SU-DHL-6 (cell line): ENCODE data around the gene MGP.

Experiments used
- EZH2phosphoT487 ChIP-seq: fragments of 200-600 bp; sonication (generic), shearing (Covaris generic); conservative IDR thresholded peaks from 2 replicates; pipeline ENCODE4 v1.6.1; 2018; ENCODE audit warnings: mild to moderate bottlenecking, antibody characterized with exemption, low read length, moderate library complexity, mixed read lengths
- TF ChIP-seq, protein P1 (sequence below): fragments of 200-600 bp; sonication (generic); IDR thresholded peaks from one replicate; pipeline ENCODE4 v1.5.1; 2017; ENCODE audit warnings: antibody characterized with exemption, mild to moderate bottlenecking, low read length, moderate library complexity; ENCODE audit not compliant: insufficient read depth, poor library complexity, severe bottlenecking

- TF ChIP-seq, protein P1, sequence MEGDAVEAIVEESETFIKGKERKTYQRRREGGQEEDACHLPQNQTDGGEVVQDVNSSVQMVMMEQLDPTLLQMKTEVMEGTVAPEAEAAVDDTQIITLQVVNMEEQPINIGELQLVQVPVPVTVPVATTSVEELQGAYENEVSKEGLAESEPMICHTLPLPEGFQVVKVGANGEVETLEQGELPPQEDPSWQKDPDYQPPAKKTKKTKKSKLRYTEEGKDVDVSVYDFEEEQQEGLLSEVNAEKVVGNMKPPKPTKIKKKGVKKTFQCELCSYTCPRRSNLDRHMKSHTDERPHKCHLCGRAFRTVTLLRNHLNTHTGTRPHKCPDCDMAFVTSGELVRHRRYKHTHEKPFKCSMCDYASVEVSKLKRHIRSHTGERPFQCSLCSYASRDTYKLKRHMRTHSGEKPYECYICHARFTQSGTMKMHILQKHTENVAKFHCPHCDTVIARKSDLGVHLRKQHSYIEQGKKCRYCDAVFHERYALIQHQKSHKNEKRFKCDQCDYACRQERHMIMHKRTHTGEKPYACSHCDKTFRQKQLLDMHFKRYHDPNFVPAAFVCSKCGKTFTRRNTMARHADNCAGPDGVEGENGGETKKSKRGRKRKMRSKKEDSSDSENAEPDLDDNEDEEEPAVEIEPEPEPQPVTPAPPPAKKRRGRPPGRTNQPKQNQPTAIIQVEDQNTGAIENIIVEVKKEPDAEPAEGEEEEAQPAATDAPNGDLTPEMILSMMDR = no peak
- TF ChIP-seq EZH2phosphoT487 = no peak
These were observed 34.6 kb downstream of the MGP start for GRCh38 chr12:14850929-14851663.
